Keratinocyte (primary cell): ENCODE measurements around the gene CDCP1. TPM values are rescaled to one million over a fixed set of nuclear protein-coding genes. Genes with fewer than 3 reads are reported as not detected.

Experiments used
- DNase-seq: peaks from one replicate; pipeline ENCODE4 v3.0.0-alpha.2; 2011; ENCODE audit warnings: low read depth, missing footprints, low spot score
- FAIRE-seq: peaks from 2 replicates; lab custom pipeline; 2011; peaks lifted over from hg19 to GRCh38; lab: Jason Lieb, UNC
- H2AFZ ChIP-seq: 2 replicates; pipeline ENCODE4 v1.6.0; 2012; ENCODE audit warnings: low read length, control low read depth, inconsistent platforms; ENCODE audit not compliant: control insufficient read depth
- H3K27ac ChIP-seq: 2 replicates; pipeline ENCODE4 v1.5.1; 2011; ENCODE audit warnings: low read length; ENCODE audit not compliant: control insufficient read depth, insufficient read depth
- H3K27me3 ChIP-seq: 3 replicates; pipeline ENCODE4 v1.6.0; 2011; ENCODE audit warnings: low read length; ENCODE audit not compliant: control insufficient read depth, insufficient read depth; ENCODE audit errors: extremely low read depth
- H3K36me3 ChIP-seq, 2 experiments: 2 replicates in 1 of 2; 3 replicates in 1 of 2; pipeline ENCODE4 v1.5.1; 2011; ENCODE audit warnings: low read length in 2 of 2, mild to moderate bottlenecking in 1 of 2; ENCODE audit not compliant: control insufficient read depth in 2 of 2, insufficient read depth in 2 of 2; ENCODE audit errors: extremely low read depth in 1 of 2
- H3K4me1 ChIP-seq: 3 replicates; pipeline ENCODE4 v1.5.1; 2011; ENCODE audit warnings: low read length; ENCODE audit not compliant: control insufficient read depth, insufficient read depth; ENCODE audit errors: extremely low read depth
- H3K4me2 ChIP-seq: 3 replicates; pipeline ENCODE4 v1.6.0; 2011; ENCODE audit warnings: low read depth, low read length; ENCODE audit not compliant: control insufficient read depth, insufficient read depth; ENCODE audit errors: extremely low read depth
- H3K4me3 ChIP-seq, 3 experiments: fragments of 200-600 bp in 1 of 3; sonication (generic) in 1 of 3; 2 replicates in 2 of 3; 3 replicates in 1 of 3; pipeline ENCODE4 v1.5.1; 2011 to 2016; ENCODE audit warnings: low read length in 3 of 3, mild to moderate bottlenecking in 3 of 3, control low read depth in 2 of 3, inconsistent platforms in 1 of 3, low read depth in 1 of 3, mixed read lengths in 1 of 3, mixed run types in 1 of 3, moderate library complexity in 1 of 3; ENCODE audit not compliant: control insufficient read depth in 2 of 3, insufficient read depth in 2 of 3; ENCODE audit errors: extremely low read depth in 1 of 3
- H3K79me2 ChIP-seq: 2 replicates; pipeline ENCODE4 v1.6.0; 2012; ENCODE audit warnings: low read length; ENCODE audit not compliant: control insufficient read depth, insufficient read depth
- H3K9ac ChIP-seq: 3 replicates; pipeline ENCODE4 v1.6.0; 2011; ENCODE audit warnings: low read length; ENCODE audit not compliant: control insufficient read depth, insufficient read depth; ENCODE audit errors: extremely low read depth
- H3K9me1 ChIP-seq: 3 replicates; pipeline ENCODE4 v1.6.0; 2011; ENCODE audit warnings: low read length; ENCODE audit not compliant: control insufficient read depth, insufficient read depth; ENCODE audit errors: extremely low read depth
- H3K9me3 ChIP-seq: 2 replicates; pipeline ENCODE4 v1.5.1; 2012; ENCODE audit warnings: low read depth, low read length; ENCODE audit not compliant: control insufficient read depth
- H4K20me1 ChIP-seq: 3 replicates; pipeline ENCODE4 v1.6.0; 2011; ENCODE audit warnings: low read length; ENCODE audit not compliant: control insufficient read depth, insufficient read depth; ENCODE audit errors: extremely low read depth
- EZH2 ChIP-seq: IDR thresholded peaks from one replicate; pipeline ENCODE4 v1.6.1; 2012; ENCODE audit warnings: inconsistent platforms, mild to moderate bottlenecking, low read length, moderate library complexity
- dilution Hi-C: fragments of 300-500 bp; cut with MboI; formaldehyde crosslinking; loops from one replicate; pipeline ENCODE4 v1.7.0; 2020; ENCODE audit warnings: low sequenced_read_pairs; ENCODE audit not compliant: extremely low pct_ligation_motif_present
- polyA plus RNA-seq, 5 experiments: library from polyadenylated mRNA; depleted of rRNA in 3 of 5; stranded (reverse) in 3 of 5; stranded (forward) in 1 of 5; unstranded in 1 of 5; fragments of >200 nt; gene quantifications; 1 replicate in 1 of 5; 2 replicates in 3 of 5; 3 replicates in 1 of 5; pipeline versions ENCODE4 v1.2.1 to v1.2.3, GENCODE V29; 2011 to 2012; ENCODE audit warnings: missing spikeins in 2 of 5, low read depth in 1 of 5, low replicate concordance in 1 of 5
- TF ChIP-seq, protein P1 (sequence below), 3 experiments: IDR thresholded peaks in 1 of 3; conservative IDR thresholded peaks in 1 of 3; optimal IDR thresholded peaks in 1 of 3; 2 replicates in 2 of 3; 3 replicates in 1 of 3; pipeline versions ENCODE3 to v1.5.1; 2011; ENCODE audit warnings: low read length in 3 of 3, mild to moderate bottlenecking in 3 of 3, moderate library complexity in 2 of 3, control low read depth in 1 of 3, inconsistent platforms in 1 of 3; ENCODE audit not compliant: insufficient read depth in 2 of 3; ENCODE audit errors: extremely low read depth in 1 of 3

CDCP1 gene
- polyA plus RNA-seq, 1 donor (not counting 4 experiments of a cell fraction or from before 2014, with no cell fraction given), result 85.8 TPM

DNA sequence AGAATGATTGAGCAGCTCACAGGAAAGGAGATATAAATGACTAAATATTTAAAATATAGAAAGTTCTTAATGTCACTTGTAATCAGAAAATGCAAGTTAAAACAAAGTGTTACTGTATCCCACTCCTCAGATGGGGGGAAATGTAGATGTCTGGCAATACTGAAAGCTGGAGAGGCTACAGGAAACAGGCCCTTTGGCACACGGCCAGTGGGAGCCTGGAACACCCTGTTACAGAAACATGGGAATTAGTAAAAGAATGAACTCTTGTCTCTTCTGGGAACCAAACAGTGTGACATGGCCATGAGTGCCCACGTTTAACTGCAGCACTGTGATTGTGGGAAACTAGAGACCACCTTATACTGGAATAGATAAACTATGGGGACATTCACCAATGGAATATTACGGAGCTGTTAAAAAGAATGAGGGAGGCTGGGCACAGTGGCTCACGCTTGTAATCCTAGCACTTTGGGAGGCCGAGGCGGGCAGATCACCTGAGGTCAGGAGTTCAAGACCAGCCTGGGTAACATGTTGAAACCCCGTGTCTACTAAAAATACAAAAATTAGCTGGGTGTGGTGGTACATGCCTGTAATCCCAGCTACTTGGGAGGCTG is 50.2 kb downstream of the CDCP1 start:
- no peak overlapping the region for H3K4me2 ChIP-seq
- peaks cover under 1% of the 10 kb centered on the region for H3K9me3 ChIP-seq
- H3K27ac ChIP-seq, result no peak overlapping the region
- peaks cover 37% of the 10 kb centered on the region for H3K79me2 ChIP-seq
- peaks cover 24 to 57% of the 10 kb centered on the region in 2 experiments for H3K36me3 ChIP-seq
- dilution Hi-C loops, result no loop called here
- no peaks in the 10 kb centered on the region for H3K9me1 ChIP-seq
- DNase-seq, result no peak
- H3K9ac ChIP-seq, result no peak overlapping the region
- H3K4me1 ChIP-seq, result peaks cover 31% of the 10 kb centered on the region
- no peak overlapping the region for H2AFZ ChIP-seq
- FAIRE-seq, result no peak
- no peaks in the 10 kb centered on the region for H3K27me3 ChIP-seq
- TF ChIP-seq, protein P1, sequence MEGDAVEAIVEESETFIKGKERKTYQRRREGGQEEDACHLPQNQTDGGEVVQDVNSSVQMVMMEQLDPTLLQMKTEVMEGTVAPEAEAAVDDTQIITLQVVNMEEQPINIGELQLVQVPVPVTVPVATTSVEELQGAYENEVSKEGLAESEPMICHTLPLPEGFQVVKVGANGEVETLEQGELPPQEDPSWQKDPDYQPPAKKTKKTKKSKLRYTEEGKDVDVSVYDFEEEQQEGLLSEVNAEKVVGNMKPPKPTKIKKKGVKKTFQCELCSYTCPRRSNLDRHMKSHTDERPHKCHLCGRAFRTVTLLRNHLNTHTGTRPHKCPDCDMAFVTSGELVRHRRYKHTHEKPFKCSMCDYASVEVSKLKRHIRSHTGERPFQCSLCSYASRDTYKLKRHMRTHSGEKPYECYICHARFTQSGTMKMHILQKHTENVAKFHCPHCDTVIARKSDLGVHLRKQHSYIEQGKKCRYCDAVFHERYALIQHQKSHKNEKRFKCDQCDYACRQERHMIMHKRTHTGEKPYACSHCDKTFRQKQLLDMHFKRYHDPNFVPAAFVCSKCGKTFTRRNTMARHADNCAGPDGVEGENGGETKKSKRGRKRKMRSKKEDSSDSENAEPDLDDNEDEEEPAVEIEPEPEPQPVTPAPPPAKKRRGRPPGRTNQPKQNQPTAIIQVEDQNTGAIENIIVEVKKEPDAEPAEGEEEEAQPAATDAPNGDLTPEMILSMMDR (optimal IDR thresholded peaks at IDR 0.05 in 1 of 3, IDR thresholded peaks at IDR 0.05 in 1 of 3, conservative IDR thresholded peaks at IDR 0.05 in 1 of 3; ENCODE audit: extremely low read depth in 1 of 3, insufficient read depth in 2 of 3, low read length in 3 of 3), result no peak
- TF ChIP-seq EZH2, result no peak
- H3K4me3 ChIP-seq, result no peak overlapping the region
- H4K20me1 ChIP-seq, result peaks cover 2% of the 10 kb centered on the region

- Histone ChIP-seq H3K9ac (no peak overlapping the region), H3K4me3 (no peak overlapping the region), H2AFZ (no peak overlapping the region), H3K9me3 (peaks cover 2% of the 10 kb centered on the region), H3K79me2 (peaks cover 29% of the 10 kb centered on the region), H3K27ac (peak overlapping the region; percentile 96), H3K4me2 (no peak overlapping the region), H3K36me3 (peaks cover 29 to 65% of the 10 kb centered on the region in 2 experiments), H3K27me3 (no peaks in the 10 kb centered on the region), H4K20me1 (no peaks in the 10 kb centered on the region), H3K9me1 (no peaks in the 10 kb centered on the region), H3K4me1 (peaks cover 54% of the 10 kb centered on the region)
- dilution Hi-C loops, result no loop called here
- FAIRE-seq (no peak), DNase-seq (no peak)
- no peak for TF ChIP-seq EZH2
- TF ChIP-seq, protein P1 (optimal IDR thresholded peaks at IDR 0.05 in 1 of 3, IDR thresholded peaks at IDR 0.05 in 1 of 3, conservative IDR thresholded peaks at IDR 0.05 in 1 of 3; ENCODE audit: extremely low read depth in 1 of 3, insufficient read depth in 2 of 3, low read length in 3 of 3), result no peak
Observed at GRCh38 chr3:45093176-45093575, 53.0 kb downstream of the CDCP1 start.
